IPS-NIHi11 (cell line): ENCODE results near the gene NHSL2.
A peak's percentile ranks its signal among the peaks of the same experiment; 100 is the strongest.

Source experiments
- DNase-seq: peaks from one replicate; pipeline ENCODE4 v3.0.0; 2012; ENCODE audit warnings: mixed read lengths, low spot score

NHSL2 gene

GRCh38 chrX:71990518-71990917, 79.9 kb downstream of the NHSL2 start:
- DNase-seq = no peak

GRCh38 chrX:71991164-71991563, 80.5 kb downstream of the NHSL2 start:
- no peak for DNase-seq

GRCh38 chrX:71992711-71993110, 82.1 kb downstream of the NHSL2 start:
- no peak for DNase-seq

- DNase-seq = no peak
These were observed 82.7 kb downstream of the NHSL2 start for GRCh38 chrX:71993371-71993770.

- DNase-seq = no peak
These were observed 84.0 kb downstream of the NHSL2 start for GRCh38 chrX:71994601-71995000.

- DNase-seq = no peak
These were observed 84.5 kb downstream of the NHSL2 start for GRCh38 chrX:71995122-71995521.

GRCh38 chrX:71996136-71996535, 85.5 kb downstream of the NHSL2 start:
- no peak for DNase-seq

GRCh38 chrX:71996826-71997225, 86.2 kb downstream of the NHSL2 start:
- DNase-seq = peak; percentile 41

GRCh38 chrX:71997320-71997719, 86.7 kb downstream of the NHSL2 start:
- DNase-seq = no peak

GRCh38 chrX:71998836-71999509, 88.3 kb downstream of the NHSL2 start:
- peak; percentile 14 for DNase-seq

GRCh38 chrX:71999535-71999934, 88.9 kb downstream of the NHSL2 start:
- no peak for DNase-seq

GRCh38 chrX:72001471-72001870, 90.8 kb downstream of the NHSL2 start:
- peak; percentile 7 for DNase-seq

- DNase-seq = no peak
These were observed 91.3 kb downstream of the NHSL2 start for GRCh38 chrX:72001906-72002305.

- DNase-seq = no peak
These were observed 92.2 kb downstream of the NHSL2 start for GRCh38 chrX:72002875-72003274.

- peak; percentile 46 for DNase-seq
These were observed 93.4 kb downstream of the NHSL2 start for GRCh38 chrX:72003811-72004750.

GRCh38 chrX:72005046-72005445, 94.4 kb downstream of the NHSL2 start:
- DNase-seq = no peak

GRCh38 chrX:72006461-72006860, 95.8 kb downstream of the NHSL2 start:
- no peak for DNase-seq

- DNase-seq = no peak
These were observed 99.1 kb downstream of the NHSL2 start for GRCh38 chrX:72009731-72010130.

GRCh38 chrX:72011734-72012133, 101.1 kb downstream of the NHSL2 start:
- no peak for DNase-seq

GRCh38 chrX:72015383-72015782, 104.7 kb downstream of the NHSL2 start:
- DNase-seq = no peak

- DNase-seq = no peak
These were observed 106.5 kb downstream of the NHSL2 start for GRCh38 chrX:72016881-72017783.
